ENCODE measurements around the gene LMO2. TPM values are rescaled to one million over a fixed set of nuclear protein-coding genes. Genes with fewer than 3 reads are reported as not detected.

Gene LMO2
- total and polyA plus RNA-seq, 2 donors (not counting 1 experiment from before 2014, with no cell fraction given): 6.2 to 10.7 TPM

GRCh38 chr11:33867996-33868646, 23.8 kb downstream of the LMO2 start:
- H3K79me2 ChIP-seq (ENCODE audit: control insufficient read depth, insufficient read depth, low read length): peaks cover 7% of the 10 kb centered on the region
- H3K36me3 ChIP-seq (replicated peaks in 1 of 2; ENCODE audit: control extremely low read depth in 1 of 2, control insufficient read depth in 1 of 2, extremely low read depth in 1 of 2, insufficient read depth in 2 of 2, low read length in 1 of 2): peaks cover 2 to 6% of the 10 kb centered on the region in 2 experiments
- H3K27ac Mint-ChIP-seq: peak overlapping the region; percentile 23
- peak overlapping the region; percentile 97 for H3K4me2 ChIP-seq (replicated peaks; ENCODE audit: low read depth, low read length, poor library complexity, severe bottlenecking)
- peaks cover 32% of the 10 kb centered on the region for H3K4me1 Mint-ChIP-seq
- H2AFZ ChIP-seq (ENCODE audit: insufficient read depth, low read depth, low read length, poor library complexity, severe bottlenecking): peak overlapping the region; percentile 88
- peak overlapping the region; percentile 80 for H3K9ac ChIP-seq (ENCODE audit: low read length)
- H4K20me1 ChIP-seq (ENCODE audit: control insufficient read depth, insufficient read depth, low read length, poor library complexity, severe bottlenecking): no peaks in the 10 kb centered on the region
- ATAC-seq (ENCODE audit: low read depth) (no peak), DNase-seq (peak; percentile 21)
- TF ChIP-seq CTCF (IDR thresholded peaks at IDR 0.05) (no peak), EZH2 (IDR thresholded peaks at IDR 0.05; ENCODE audit: borderline replicate concordance, insufficient read depth, low read depth, low read length, poor library complexity, severe bottlenecking) (no peak)
- CTCF ChIA-PET: interaction anchor here (0.6 to 3.3 kb wide), 9 partner anchors 11 to 131 kb away, joined by 3 to 41 read pairs (median 4); no protein-coding TSS in a partner anchor
- peaks cover 0 to 7% (median 0%) of the 10 kb centered on the region in 4 experiments for H3K27me3 ChIP-seq (replicated peaks in 1 of 4; ENCODE audit: control extremely low read depth in 1 of 4, control insufficient read depth in 3 of 4, insufficient read depth in 4 of 4, low read length in 3 of 4)
- peaks cover 3% of the 10 kb centered on the region for H3K27me3 Mint-ChIP-seq
- peak overlapping the region; percentile 82 for H3K4me3 Mint-ChIP-seq
- intact Hi-C loops (cut with micrococcal nuclease): loop anchor here (5.0 kb wide), 2 partner anchors 54 to 184 kb away; partner anchors contain the start of gene CAPRIN1
- no peaks in the 10 kb centered on the region for H3K9me3 Mint-ChIP-seq (ENCODE audit: insufficient read depth)
- POLR2A ChIA-PET: interaction anchor here (1.1 to 2.1 kb wide), 4 partner anchors 16 to 45 kb away, joined by 3 to 11 read pairs (median 4); no protein-coding TSS in a partner anchor
- H3K4me1 ChIP-seq (ENCODE audit: control insufficient read depth in 2 of 2, insufficient read depth in 2 of 2, low read length in 2 of 2): peaks cover 26 to 30% of the 10 kb centered on the region in 2 donors
- WGBS (ENCODE audit: insufficient coverage): 0% methylated on average over 3 of the region's 7 CpGs
- H3K27ac ChIP-seq (ENCODE audit: low read length in 2 of 2): peak overlapping the region in 1 of 2 donors; percentile 65
- no peaks in the 10 kb centered on the region for H3K9me3 ChIP-seq (ENCODE audit: control extremely low read depth in 1 of 3, control insufficient read depth in 2 of 3, insufficient read depth in 1 of 3, low read length in 2 of 3)
- H3K4me3 ChIP-seq (ENCODE audit: control extremely low read depth in 1 of 5, extremely low read depth in 1 of 5, insufficient read depth in 1 of 5, low read depth in 2 of 5, low read length in 4 of 5): peak overlapping the region; percentile 64 to 86 (median 70)

- no peak overlapping the region for H2AFZ ChIP-seq (ENCODE audit: insufficient read depth, low read depth, low read length, poor library complexity, severe bottlenecking)
- peak overlapping the region in 1 of 2 donors; percentile 65 for H3K27ac ChIP-seq (ENCODE audit: low read length in 2 of 2)
- H3K9me3 Mint-ChIP-seq (ENCODE audit: insufficient read depth): no peaks in the 10 kb centered on the region
- WGBS (ENCODE audit: insufficient coverage): 0% methylated on average over 1 of the region's 1 CpG
- peak overlapping the region; percentile 1 for H3K27ac Mint-ChIP-seq
- DNase-seq (peak; percentile 49), ATAC-seq (ENCODE audit: low read depth) (no peak)
- H3K4me1 Mint-ChIP-seq: peaks cover 32% of the 10 kb centered on the region
- ChIA-PET CTCF (interaction anchor here (0.9 to 3.3 kb wide), 8 partner anchors 10 to 120 kb away, joined by 3 to 41 read pairs (median 6); no protein-coding TSS in a partner anchor), POLR2A (interaction anchor here (1.1 to 2.1 kb wide), 4 partner anchors 16 to 45 kb away, joined by 3 to 11 read pairs (median 4); no protein-coding TSS in a partner anchor)
- H3K4me3 Mint-ChIP-seq: peak overlapping the region; percentile 82
- peak overlapping the region in 2 of 5 experiments; percentile 64 to 86 for H3K4me3 ChIP-seq (ENCODE audit: control extremely low read depth in 1 of 5, extremely low read depth in 1 of 5, insufficient read depth in 1 of 5, low read depth in 2 of 5, low read length in 4 of 5)
- H3K36me3 ChIP-seq (replicated peaks in 1 of 2; ENCODE audit: control extremely low read depth in 1 of 2, control insufficient read depth in 1 of 2, extremely low read depth in 1 of 2, insufficient read depth in 2 of 2, low read length in 1 of 2): peaks cover 2 to 7% of the 10 kb centered on the region in 2 experiments
- H3K27me3 Mint-ChIP-seq: peaks cover 3% of the 10 kb centered on the region
- peaks cover 0 to 7% (median 0%) of the 10 kb centered on the region in 4 experiments for H3K27me3 ChIP-seq (replicated peaks in 1 of 4; ENCODE audit: control extremely low read depth in 1 of 4, control insufficient read depth in 3 of 4, insufficient read depth in 4 of 4, low read length in 3 of 4)
- no peak for TF ChIP-seq CTCF (IDR thresholded peaks at IDR 0.05)
- TF ChIP-seq EZH2 (IDR thresholded peaks at IDR 0.05; ENCODE audit: borderline replicate concordance, insufficient read depth, low read depth, low read length, poor library complexity, severe bottlenecking): no peak
- no peaks in the 10 kb centered on the region for H4K20me1 ChIP-seq (ENCODE audit: control insufficient read depth, insufficient read depth, low read length, poor library complexity, severe bottlenecking)
- intact Hi-C loops (cut with micrococcal nuclease): loop anchor here (5.0 kb wide), 2 partner anchors 55 to 185 kb away; partner anchors contain the start of gene CAPRIN1
- H3K79me2 ChIP-seq (ENCODE audit: control insufficient read depth, insufficient read depth, low read length): peaks cover 7% of the 10 kb centered on the region
- H3K4me2 ChIP-seq (replicated peaks; ENCODE audit: low read depth, low read length, poor library complexity, severe bottlenecking): peak overlapping the region; percentile 97
- peaks cover 26 to 30% of the 10 kb centered on the region in 2 donors for H3K4me1 ChIP-seq (ENCODE audit: control insufficient read depth in 2 of 2, insufficient read depth in 2 of 2, low read length in 2 of 2)
- no peak overlapping the region for H3K9ac ChIP-seq (ENCODE audit: low read length)
- H3K9me3 ChIP-seq (ENCODE audit: control extremely low read depth in 1 of 3, control insufficient read depth in 2 of 3, insufficient read depth in 1 of 3, low read length in 2 of 3): no peaks in the 10 kb centered on the region
Observed at GRCh38 chr11:33867561-33867960, 24.3 kb downstream of the LMO2 start.
